ENCODE results near the gene ASB17.

ASB17 gene

DNA sequence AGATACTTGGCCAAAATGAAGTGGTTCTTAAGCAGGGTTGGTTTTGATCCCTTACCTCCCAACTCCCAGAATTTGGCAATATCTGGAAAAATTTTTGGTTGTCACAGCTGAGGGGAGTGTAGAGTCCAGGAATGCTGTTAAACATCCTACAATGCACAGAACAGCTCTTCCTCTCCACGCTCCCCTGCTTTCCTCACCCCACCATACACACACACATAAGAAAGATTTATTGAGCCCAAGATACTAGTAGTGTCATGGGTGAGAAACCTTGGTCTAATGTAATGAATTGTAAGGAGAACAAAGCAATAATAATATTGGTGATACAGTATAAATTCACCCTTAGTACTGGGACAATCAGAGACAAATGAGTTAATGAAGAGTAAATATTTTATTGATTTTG, 47.8 kb downstream of the ASB17 start:
- Histone ChIP-seq H3K36me3 (ENCODE audit: control insufficient read depth, insufficient read depth, low read length) (no peaks in the 10 kb centered on the region), H4K5ac (ENCODE audit: low read length) (no peak overlapping the region), H3K4ac (ENCODE audit: low read depth, low read length) (no peak overlapping the region), H3K4me1 (ENCODE audit: control insufficient read depth, low read depth, low read length) (no peaks in the 10 kb centered on the region), H3K79me1 (ENCODE audit: low read length) (no peaks in the 10 kb centered on the region), H3K4me2 (ENCODE audit: low read length) (no peak overlapping the region), H2BK120ac (ENCODE audit: low read depth, low read length) (no peak overlapping the region), H3K23ac (ENCODE audit: low read length) (no peak overlapping the region), H2BK15ac (replicated peaks; ENCODE audit: low read depth) (no peak overlapping the region), H4K8ac (ENCODE audit: low read depth, low read length) (no peak overlapping the region), H3K9ac (ENCODE audit: low read length) (no peak overlapping the region), H3K27ac (ENCODE audit: low read depth, low read length) (no peak overlapping the region), H2BK5ac (ENCODE audit: low read length) (no peak overlapping the region), H3K4me3 (ENCODE audit: low read length) (no peak overlapping the region), H3K56ac (ENCODE audit: low read length) (no peak overlapping the region), H3K18ac (ENCODE audit: low read length) (no peak overlapping the region), H3K79me2 (ENCODE audit: control insufficient read depth, insufficient read depth, low read length) (no peaks in the 10 kb centered on the region), H2AK5ac (ENCODE audit: low read length) (no peak overlapping the region), H3K27me3 (ENCODE audit: insufficient read depth, low read length, poor library complexity) (no peaks in the 10 kb centered on the region)
- no peak for DNase-seq
- WGBS (ENCODE audit: extremely low coverage, insufficient coverage, low lambda C conversion rate), result no CpG with 5 or more reads among the region's 1 CpG

DNA sequence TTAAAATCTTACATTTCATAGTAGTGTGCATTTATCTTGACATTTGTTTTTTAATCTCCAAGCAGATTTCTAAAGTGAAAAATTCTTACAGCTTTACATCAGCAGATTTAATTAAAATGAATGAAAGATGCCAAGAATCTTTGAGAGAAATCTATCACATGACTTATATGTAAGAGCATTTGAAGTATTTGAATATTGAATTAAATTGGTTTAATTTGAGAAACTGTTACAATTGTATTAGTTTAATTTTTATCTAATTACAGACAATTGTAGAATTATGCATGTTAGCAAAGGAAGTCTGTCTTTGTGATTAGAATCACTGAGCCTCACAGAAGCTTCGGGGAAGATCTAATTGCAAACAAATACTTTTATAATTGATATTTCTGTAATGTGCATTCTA, 52.2 kb downstream of the ASB17 start:
- Histone ChIP-seq H3K56ac (ENCODE audit: low read length) (no peak overlapping the region), H2BK5ac (ENCODE audit: low read length) (no peak overlapping the region), H3K79me1 (ENCODE audit: low read length) (no peaks in the 10 kb centered on the region), H3K36me3 (ENCODE audit: control insufficient read depth, insufficient read depth, low read length) (no peaks in the 10 kb centered on the region), H2AK5ac (ENCODE audit: low read length) (no peak overlapping the region), H3K23ac (ENCODE audit: low read length) (no peak overlapping the region), H2BK15ac (replicated peaks; ENCODE audit: low read depth) (no peak overlapping the region), H3K4me2 (ENCODE audit: low read length) (no peak overlapping the region), H3K18ac (ENCODE audit: low read length) (no peak overlapping the region), H4K5ac (ENCODE audit: low read length) (no peak overlapping the region), H3K4me3 (ENCODE audit: low read length) (no peak overlapping the region), H3K79me2 (ENCODE audit: control insufficient read depth, insufficient read depth, low read length) (no peaks in the 10 kb centered on the region), H3K4ac (ENCODE audit: low read depth, low read length) (no peak overlapping the region), H3K27me3 (ENCODE audit: insufficient read depth, low read length, poor library complexity) (no peaks in the 10 kb centered on the region), H2BK120ac (ENCODE audit: low read depth, low read length) (no peak overlapping the region), H4K8ac (ENCODE audit: low read depth, low read length) (no peak overlapping the region), H3K27ac (ENCODE audit: low read depth, low read length) (no peak overlapping the region), H3K9ac (ENCODE audit: low read length) (no peak overlapping the region), H3K4me1 (ENCODE audit: control insufficient read depth, low read depth, low read length) (no peaks in the 10 kb centered on the region)
- DNase-seq, result no peak
- WGBS (ENCODE audit: extremely low coverage, insufficient coverage, low lambda C conversion rate), result no CpG with 5 or more reads among the region's 1 CpG

DNA sequence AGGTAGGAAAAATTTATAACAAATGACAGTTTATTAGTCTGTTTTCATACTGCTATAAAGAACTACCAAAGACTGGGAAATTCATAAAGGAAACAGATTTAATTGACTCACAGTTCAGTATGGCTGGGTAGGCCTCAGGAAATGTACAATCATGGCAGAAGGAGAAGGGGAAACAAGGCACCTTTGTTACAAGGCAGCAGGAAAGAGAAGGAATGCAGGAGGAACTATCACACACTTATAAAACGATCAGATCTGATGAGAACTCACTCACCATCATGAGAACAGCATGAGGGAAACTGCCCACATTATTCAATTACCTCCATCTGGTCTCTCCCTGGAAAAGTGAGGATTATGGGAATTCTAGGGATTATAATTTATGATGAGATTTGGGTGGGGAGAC, 61.3 kb downstream of the ASB17 start:
- Histone ChIP-seq H3K27ac (ENCODE audit: low read depth, low read length) (no peak overlapping the region), H3K27me3 (ENCODE audit: insufficient read depth, low read length, poor library complexity) (no peaks in the 10 kb centered on the region), H3K4me1 (ENCODE audit: control insufficient read depth, low read depth, low read length) (no peaks in the 10 kb centered on the region), H3K4me2 (ENCODE audit: low read length) (no peak overlapping the region), H3K36me3 (ENCODE audit: control insufficient read depth, insufficient read depth, low read length) (no peaks in the 10 kb centered on the region), H3K23ac (ENCODE audit: low read length) (no peak overlapping the region), H2BK15ac (replicated peaks; ENCODE audit: low read depth) (no peak overlapping the region), H2BK5ac (ENCODE audit: low read length) (no peak overlapping the region), H3K18ac (ENCODE audit: low read length) (no peak overlapping the region), H3K4me3 (ENCODE audit: low read length) (no peak overlapping the region), H2AK5ac (ENCODE audit: low read length) (no peak overlapping the region), H3K56ac (ENCODE audit: low read length) (no peak overlapping the region), H3K4ac (ENCODE audit: low read depth, low read length) (no peak overlapping the region), H4K8ac (ENCODE audit: low read depth, low read length) (no peak overlapping the region), H3K79me2 (ENCODE audit: control insufficient read depth, insufficient read depth, low read length) (no peaks in the 10 kb centered on the region), H3K9ac (ENCODE audit: low read length) (no peak overlapping the region), H2BK120ac (ENCODE audit: low read depth, low read length) (no peak overlapping the region), H3K79me1 (ENCODE audit: low read length) (no peaks in the 10 kb centered on the region), H4K5ac (ENCODE audit: low read length) (no peak overlapping the region)
- no CpG with 5 or more reads among the region's 1 CpG for WGBS (ENCODE audit: extremely low coverage, insufficient coverage, low lambda C conversion rate)
- DNase-seq, result no peak
